RWPE2 (cell line): ENCODE data around the gene F2.
"Not testable (repeated sequence)": the region's sequence is repeated elsewhere in the genome, so short reads cannot be mapped to it uniquely, and the experiment has no call there.

ENCODE experiments used
- ATAC-seq: fragments of 200-7000 bp; cut with Tn5 transposase; 3 replicates; pipeline ENCODE4 v1.9.1; 2021; ENCODE audit warnings: low read depth
- DNase-seq: peaks from one replicate; pipeline ENCODE4 v3.0.0-alpha.2; 2020; ENCODE audit warnings: low spot score
- H3K27ac ChIP-seq: fragments of 450-650 bp; 2 replicates; pipeline ENCODE4 v1.5.1; 2017; ENCODE audit warnings: mild to moderate bottlenecking; ENCODE audit not compliant: poor library complexity, severe bottlenecking
- H3K27me3 ChIP-seq: fragments of 250-450 bp; sonication (Bioruptor Pico); 2 replicates; pipeline ENCODE4 v1.5.1; 2021; ENCODE audit warnings: mild to moderate bottlenecking, moderate library complexity; ENCODE audit not compliant: insufficient read depth, poor library complexity, severe bottlenecking
- H3K36me3 ChIP-seq: fragments of 250-450 bp; sonication (Bioruptor Pico); 2 replicates; pipeline ENCODE4 v1.5.1; 2020; ENCODE audit warnings: low read depth, mild to moderate bottlenecking, moderate library complexity
- H3K4me1 ChIP-seq: fragments of 250-450 bp; sonication (Bioruptor Pico); 2 replicates; pipeline ENCODE4 v1.5.1; 2021; ENCODE audit warnings: mild to moderate bottlenecking, moderate library complexity; ENCODE audit not compliant: insufficient read depth, poor library complexity, severe bottlenecking
- H3K4me3 ChIP-seq: fragments of 250-450 bp; sonication (Bioruptor Pico); 2 replicates; pipeline ENCODE4 v1.5.1; 2021; ENCODE audit warnings: mild to moderate bottlenecking, moderate library complexity; ENCODE audit not compliant: severe bottlenecking
- H3K9me3 ChIP-seq: fragments of 250-450 bp; sonication (Bioruptor Pico); 2 replicates; pipeline ENCODE4 v1.5.1; 2021; ENCODE audit warnings: mild to moderate bottlenecking, moderate library complexity; ENCODE audit not compliant: severe bottlenecking
- TF ChIP-seq, protein P1 (sequence below): fragments of 450-650 bp; IDR thresholded peaks from one replicate; pipeline ENCODE4 v1.5.1; 2017; ENCODE audit warnings: mild to moderate bottlenecking, moderate library complexity; ENCODE audit not compliant: poor library complexity, severe bottlenecking

Gene F2

DNA sequence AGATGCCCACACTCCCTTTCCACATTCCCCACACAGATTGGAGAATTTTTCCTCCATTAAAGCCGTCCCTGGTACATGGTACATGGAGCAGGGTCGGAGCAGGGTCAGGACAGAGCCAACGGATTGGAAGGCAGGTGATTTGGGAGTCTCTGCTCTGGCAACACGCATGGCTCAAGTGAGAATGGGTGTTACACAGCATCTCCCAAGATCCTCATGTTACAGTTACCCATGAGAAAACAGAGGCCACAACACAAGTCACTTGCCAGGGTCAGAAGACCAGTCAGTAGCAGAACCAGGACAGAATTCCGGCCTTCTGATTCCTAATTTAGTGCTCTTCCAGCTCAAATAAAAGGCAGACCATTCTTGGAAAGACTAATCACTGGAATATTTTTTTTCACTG lies 7.7 kb upstream of the F2 start:
- Histone ChIP-seq H3K36me3 (0 out of 2 replicates have a peak, but pooled peaks cover 4% of the 10 kb centered on the region), H3K9me3 (no peaks in the 10 kb centered on the region), H3K27ac (peak overlapping the region; percentile 1), H3K4me1 (peaks cover 7% of the 10 kb centered on the region), H3K4me3 (no peak overlapping the region), H3K27me3 (no peaks in the 10 kb centered on the region)
- TF ChIP-seq, protein P1, sequence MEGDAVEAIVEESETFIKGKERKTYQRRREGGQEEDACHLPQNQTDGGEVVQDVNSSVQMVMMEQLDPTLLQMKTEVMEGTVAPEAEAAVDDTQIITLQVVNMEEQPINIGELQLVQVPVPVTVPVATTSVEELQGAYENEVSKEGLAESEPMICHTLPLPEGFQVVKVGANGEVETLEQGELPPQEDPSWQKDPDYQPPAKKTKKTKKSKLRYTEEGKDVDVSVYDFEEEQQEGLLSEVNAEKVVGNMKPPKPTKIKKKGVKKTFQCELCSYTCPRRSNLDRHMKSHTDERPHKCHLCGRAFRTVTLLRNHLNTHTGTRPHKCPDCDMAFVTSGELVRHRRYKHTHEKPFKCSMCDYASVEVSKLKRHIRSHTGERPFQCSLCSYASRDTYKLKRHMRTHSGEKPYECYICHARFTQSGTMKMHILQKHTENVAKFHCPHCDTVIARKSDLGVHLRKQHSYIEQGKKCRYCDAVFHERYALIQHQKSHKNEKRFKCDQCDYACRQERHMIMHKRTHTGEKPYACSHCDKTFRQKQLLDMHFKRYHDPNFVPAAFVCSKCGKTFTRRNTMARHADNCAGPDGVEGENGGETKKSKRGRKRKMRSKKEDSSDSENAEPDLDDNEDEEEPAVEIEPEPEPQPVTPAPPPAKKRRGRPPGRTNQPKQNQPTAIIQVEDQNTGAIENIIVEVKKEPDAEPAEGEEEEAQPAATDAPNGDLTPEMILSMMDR = no peak
- DNase-seq (no peak), ATAC-seq (no peak)

GRCh38 chr11:46712874-46713576 lies 6.0 kb upstream of the F2 start:
- H3K36me3 ChIP-seq = 0 out of 2 replicates have a peak, but pooled peaks cover 4% of the 10 kb centered on the region
- H3K27me3 ChIP-seq = no peaks in the 10 kb centered on the region
- DNase-seq (no peak), ATAC-seq (no peak)
- no peaks in the 10 kb centered on the region for H3K9me3 ChIP-seq
- H3K27ac ChIP-seq = no peak overlapping the region
- H3K4me3 ChIP-seq = no peak overlapping the region
- TF ChIP-seq, protein P1 = no peak
- peaks cover 12% of the 10 kb centered on the region for H3K4me1 ChIP-seq

DNA sequence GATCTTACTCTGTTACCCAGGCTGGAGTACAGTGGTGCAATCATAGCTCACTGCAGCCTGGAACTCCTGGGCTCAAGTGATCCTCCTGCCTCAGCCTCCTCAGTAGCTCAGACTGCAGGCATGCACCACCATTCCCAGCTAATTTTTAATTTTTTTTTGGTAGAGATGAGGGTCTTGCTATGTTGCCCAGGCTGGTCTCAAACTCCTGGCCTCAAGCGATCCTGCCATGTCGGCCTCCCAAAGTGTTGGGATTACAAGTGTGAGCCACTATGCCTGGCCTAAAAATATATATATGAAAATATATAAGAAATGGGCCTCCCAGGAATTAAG lies 1.2 kb upstream of the F2 start:
- H3K27me3 ChIP-seq, DNase-seq, H3K36me3 ChIP-seq, ATAC-seq, H3K4me3 ChIP-seq, H3K9me3 ChIP-seq, H3K27ac ChIP-seq: not testable (repeated sequence)
- H3K4me1 ChIP-seq = peaks cover 14% of the 10 kb centered on the region

DNA sequence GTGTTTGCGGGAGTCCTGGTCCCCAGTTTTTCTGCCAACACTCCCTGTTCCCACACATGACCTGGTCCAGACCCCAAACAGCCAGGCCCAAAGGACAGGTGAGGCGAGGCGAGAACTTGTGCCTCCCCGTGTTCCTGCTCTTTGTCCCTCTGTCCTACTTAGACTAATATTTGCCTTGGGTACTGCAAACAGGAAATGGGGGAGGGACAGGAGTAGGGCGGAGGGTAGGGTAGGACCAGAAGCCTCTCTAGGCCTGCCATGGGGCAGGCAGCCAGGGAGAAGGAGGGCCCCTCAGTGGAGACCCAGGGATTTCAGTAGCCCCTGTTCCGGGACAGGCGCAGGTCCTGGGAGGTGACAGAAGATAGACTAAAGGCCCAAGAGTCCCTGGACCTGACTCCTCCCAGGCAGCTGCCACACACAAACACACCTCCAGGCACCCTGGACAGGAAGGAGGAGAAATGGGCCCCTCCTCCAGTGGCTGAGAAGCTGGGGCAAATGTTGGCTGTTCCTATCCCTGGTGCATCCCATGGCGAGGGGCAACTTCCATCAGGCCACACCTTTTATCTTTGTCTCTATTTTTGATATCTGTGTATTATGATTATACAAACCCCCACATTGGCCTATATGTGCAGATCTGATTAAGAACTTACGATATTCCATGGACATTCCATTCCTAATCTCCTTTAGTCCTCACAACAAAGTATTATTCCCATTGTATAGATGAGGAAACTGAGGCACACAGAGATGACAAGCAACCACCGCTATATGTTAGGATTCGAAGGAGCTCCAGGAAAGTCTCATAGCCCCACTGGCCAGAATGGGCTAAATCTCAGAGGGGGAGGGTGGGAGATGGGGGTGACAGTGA lies 626 bp upstream of the F2 start:
- Histone ChIP-seq H3K4me1 (peaks cover 14% of the 10 kb centered on the region), H3K27me3 (no peaks in the 10 kb centered on the region), H3K4me3 (no peak overlapping the region), H3K9me3 (no peaks in the 10 kb centered on the region), H3K27ac (no peak overlapping the region), H3K36me3 (no peaks in the 10 kb centered on the region)
- no peak for DNase-seq
- TF ChIP-seq, protein P1 = no peak
- peak; percentile 48; the same call in 2 of the 3 replicates for ATAC-seq

GRCh38 chr11:46719543-46720218 lies 668 bp downstream of the F2 start:
- ATAC-seq = peak; percentile 11; the same call in 1 of the 3 replicates
- Histone ChIP-seq H3K9me3 (no peaks in the 10 kb centered on the region), H3K27me3 (no peaks in the 10 kb centered on the region)

More at GRCh38 chr11:46719543-46720218, 668 bp downstream of the F2 start:
- H3K4me1 ChIP-seq = peaks cover 10% of the 10 kb centered on the region
- no peaks in the 10 kb centered on the region for H3K36me3 ChIP-seq
- TF ChIP-seq, protein P1 = no peak
- H3K4me3 ChIP-seq = no peak overlapping the region
- no peak for DNase-seq
- no peak overlapping the region for H3K27ac ChIP-seq
